Activated gamma-delta T cell treated with Interleukin-2 at 50 U/mL for 16 hours (primary cell): ENCODE data around the gene ZNF628.
"Not testable (repeated sequence)": the region's sequence is repeated elsewhere in the genome, so short reads cannot be mapped to it uniquely, and the experiment has no call there.

Source experiments
- DNase-seq: peaks from one replicate; pipeline ENCODE4 v3.0.0-alpha.2; 2020

The ZNF628 gene

DNA sequence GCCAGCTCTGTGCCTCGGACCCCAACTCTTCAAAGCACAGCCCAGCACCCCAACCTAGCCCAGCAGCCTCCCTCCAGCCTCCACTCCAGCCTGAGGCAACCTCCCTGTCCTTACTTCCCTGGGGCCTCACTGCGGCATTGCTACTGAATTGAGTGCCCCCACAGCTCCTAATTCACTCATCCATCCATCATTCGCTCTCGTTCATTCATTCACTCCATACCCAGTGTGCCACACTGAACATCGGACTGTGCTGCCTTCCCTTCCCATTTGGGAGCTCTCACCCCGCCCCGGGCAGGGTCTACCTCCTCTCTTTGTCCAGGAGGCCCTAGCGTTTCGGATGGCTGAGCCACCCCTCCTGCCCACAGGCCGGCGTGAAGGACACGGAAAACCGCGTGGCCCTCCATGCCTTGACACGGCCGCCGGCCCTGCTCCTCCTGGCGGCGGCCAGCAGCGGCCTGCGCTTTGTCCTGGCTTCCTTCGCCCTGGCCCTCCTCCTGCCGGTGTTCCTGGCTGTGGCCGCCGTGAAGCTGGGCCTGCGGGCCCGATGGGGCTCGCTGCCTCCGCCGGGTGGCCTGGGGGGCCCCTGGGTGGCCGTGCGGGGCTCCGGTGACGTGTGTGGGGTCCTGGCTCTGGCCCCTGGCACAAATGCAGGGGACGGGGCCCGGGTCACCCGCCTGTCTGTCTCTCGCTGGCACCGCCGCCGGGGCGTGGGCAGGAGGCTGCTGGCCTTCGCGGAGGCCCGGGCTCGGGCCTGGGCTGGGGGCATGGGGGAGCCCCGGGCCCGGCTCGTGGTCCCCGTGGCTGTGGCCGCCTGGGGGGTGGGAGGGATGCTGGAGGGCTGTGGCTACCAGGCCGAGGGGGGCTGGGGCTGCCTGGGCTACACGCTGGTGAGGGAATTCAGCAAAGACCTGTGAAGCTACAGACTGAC, 9.9 kb downstream of the ZNF628 start:
- no peak for DNase-seq

DNA sequence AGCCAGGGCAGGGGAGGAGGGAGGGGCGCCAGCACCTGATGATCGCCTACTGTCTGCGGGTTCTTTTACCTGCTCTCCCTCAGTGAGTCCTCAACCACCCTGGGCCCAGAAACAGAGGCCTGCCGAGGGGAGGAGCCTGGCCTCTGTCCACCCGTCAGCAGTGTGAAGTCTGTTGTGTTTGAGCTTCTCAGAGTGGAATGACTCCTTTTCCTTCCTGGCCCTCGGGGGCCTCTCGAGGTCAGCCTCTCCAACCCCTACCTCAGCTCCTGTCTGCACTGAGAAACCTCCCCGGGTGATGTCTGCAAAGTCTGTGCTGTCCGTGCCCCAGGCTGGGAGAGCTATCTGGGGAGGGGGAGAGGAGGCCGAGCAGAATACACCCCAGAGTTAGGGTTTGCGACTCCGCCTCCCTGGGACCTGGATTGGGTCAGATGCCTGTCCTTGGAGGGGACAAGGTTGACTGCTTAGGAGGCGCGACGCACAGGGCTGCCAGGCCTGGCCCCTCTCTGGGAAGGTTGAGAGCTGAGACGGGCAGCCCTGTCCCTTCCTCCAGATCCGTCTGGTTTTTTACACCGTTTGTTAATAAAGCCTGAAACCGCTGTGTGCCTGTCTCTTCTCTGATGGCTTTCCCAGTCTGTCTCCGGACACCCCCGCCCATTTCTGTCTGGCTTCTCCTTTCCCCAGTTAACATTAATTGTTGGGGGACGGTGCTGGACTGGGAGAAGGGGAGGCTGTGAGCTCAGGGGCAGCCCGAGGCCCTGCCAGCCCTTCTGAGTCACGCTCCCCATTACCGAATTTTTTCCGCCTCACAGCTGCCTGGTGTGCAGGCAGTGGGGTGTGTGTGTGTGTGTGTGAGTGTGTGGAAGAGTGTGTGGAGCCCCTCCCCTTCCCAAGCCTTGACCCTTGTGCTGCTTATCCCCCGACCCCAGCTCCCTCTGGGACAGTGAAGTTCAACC, 10.8 kb downstream of the ZNF628 start:
- no peak for DNase-seq

DNA sequence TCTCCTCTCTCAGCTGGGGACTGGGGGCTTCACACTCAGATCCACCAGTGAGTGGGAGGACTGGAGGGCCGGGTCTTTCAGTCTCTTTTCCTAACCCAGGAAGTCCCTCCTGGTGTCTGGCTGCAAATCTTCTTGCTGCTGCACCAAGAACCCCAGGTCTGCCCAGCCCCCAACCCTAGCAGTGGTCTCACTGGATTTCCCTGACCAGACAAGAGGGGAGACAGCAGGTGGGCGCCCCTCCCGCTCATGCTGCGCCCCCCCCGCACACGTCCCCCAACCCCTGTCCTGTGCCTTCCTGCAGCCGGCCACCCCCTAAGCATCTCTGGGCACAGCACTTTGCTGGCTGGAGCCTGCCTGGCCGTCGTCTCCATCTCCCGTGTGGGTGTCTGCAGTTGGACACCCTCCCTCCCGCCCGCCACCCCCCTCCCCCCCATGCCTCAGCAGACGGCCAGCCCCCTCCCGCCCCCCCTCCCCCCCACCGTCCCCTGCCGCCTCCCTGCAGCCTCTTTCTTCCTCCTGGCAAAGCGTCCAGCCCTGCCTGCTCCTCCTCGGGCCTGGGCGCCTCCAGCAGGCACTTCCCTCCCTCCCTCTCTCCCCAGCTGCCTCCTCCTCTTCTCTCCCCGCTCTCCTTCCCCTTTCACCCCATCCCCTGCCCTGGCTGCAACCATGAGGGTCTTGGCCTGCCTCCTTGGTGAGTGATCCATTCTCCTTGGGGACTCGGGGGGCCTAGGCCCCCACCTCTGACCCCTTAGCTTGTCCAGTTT, 11.7 kb downstream of the ZNF628 start, which contains the start of gene SSC5D:
SSC5D (plus strand) TSS at position 513 of the 764 bp plus-strand sequence; CDS start at position 667, 154 bp downstream.
- no peak for DNase-seq

DNA sequence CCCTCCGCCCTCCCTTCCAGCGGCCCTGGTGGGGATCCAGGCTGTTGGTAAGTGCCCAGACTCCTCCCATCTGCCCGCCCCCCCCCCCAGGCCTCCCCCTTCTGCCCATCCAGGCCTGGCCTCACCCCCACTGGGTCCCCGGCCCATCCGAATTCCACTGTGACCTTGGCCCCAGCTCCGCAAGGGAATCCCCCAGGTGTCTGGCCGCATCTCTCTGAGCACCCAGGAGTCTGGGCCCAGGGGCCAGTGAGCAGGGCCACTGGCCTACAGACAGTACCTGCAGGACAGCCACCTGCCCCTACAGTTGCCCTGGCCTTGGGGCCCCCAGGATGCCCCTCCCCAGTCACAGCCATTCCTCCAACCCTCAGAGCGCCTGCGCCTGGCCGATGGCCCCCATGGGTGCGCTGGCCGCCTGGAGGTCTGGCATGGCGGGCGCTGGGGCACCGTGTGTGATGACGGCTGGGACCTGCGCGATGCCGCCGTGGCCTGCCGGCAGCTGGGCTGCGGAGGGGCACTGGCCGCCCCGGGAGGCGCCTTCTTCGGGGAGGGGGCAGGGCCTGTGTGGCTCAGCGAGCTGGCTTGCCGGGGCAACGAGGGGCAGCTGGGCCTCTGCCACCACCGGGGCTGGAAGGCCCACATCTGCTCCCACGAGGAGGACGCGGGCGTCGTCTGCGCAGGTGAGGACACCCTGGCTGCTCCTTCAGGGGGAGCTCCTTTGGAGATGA, 12.7 kb downstream of the ZNF628 start:
- DNase-seq: no peak

DNA sequence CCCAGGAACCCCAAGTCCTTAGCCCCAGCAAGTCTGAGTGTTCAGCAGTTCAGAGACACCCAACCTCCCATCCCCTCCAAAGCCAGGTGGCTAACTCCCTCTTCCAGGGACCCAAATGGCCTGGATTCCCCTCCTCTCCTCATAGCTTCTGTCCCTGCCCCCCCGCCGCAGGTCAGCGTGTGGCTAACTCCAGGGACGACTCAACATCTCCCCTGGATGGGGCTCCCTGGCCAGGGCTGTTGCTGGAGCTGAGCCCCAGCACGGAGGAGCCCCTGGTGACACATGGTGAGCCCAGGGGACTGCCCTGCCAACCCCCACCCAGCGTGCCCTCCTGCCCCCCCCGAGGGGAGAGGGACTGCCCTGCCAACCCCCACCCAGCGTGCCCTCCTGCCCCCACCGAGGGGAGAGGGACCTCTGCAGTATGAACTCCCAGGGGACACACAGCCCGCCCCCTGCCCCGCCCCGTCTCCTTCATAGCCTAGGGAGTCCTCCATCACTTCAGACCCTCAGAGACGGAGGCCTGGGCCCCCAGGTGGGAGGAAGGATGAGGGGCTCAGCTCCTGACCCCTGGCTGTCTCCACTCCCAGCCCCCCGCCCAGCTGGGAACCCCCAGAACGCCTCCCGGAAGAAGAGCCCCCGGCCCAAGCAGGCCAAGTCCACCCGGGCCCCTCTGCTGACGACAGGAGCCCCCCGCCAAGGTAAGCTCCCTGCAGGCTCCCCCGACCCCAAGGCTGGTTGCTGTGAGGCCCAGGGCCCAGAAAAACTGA, 13.5 kb downstream of the ZNF628 start:
- DNase-seq: no peak

DNA sequence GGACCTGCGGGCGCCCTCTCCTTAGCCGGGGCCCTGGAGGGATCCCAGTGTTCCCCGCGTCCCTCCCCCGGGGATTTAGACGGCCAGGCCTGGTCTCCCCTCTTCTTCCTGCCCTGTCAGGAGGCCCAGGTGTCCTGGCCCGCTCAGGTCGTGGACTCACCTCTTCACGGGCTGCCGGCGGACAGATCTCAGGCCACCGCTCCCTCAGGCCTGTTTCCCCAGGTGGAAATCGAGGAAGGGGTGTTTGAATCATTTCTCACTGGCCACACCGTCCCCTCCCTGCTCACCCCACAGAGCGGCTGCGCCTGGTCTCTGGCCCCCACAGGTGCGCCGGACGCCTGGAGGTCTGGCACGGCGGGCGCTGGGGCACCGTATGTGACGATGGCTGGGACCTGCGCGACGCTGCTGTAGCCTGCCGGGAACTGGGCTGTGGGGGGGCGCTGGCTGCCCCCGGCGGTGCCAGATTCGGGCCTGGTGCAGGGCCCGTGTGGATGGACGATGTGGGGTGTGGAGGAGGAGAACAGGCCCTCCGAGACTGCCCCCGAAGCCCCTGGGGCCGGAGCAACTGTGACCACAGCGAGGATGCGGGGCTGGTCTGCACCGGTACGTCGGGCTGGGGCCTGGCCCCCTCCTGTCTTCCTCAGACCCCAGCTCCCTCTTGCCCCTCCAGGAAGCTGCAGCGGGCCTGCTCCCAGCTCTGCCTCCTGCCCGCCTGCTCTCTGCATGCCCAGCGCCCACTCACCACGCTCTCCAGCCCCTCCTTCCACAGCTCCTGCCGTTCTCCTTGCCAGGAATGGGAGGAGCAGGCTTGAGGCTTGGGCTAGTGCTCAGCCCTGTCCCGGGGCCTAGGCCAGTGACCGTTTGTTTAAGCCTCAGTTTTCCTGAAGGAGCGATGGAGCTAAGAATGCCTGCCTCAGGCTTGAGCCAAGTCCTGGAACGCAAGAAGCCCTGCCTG, 14.3 kb downstream of the ZNF628 start:
- no peak for DNase-seq

DNA sequence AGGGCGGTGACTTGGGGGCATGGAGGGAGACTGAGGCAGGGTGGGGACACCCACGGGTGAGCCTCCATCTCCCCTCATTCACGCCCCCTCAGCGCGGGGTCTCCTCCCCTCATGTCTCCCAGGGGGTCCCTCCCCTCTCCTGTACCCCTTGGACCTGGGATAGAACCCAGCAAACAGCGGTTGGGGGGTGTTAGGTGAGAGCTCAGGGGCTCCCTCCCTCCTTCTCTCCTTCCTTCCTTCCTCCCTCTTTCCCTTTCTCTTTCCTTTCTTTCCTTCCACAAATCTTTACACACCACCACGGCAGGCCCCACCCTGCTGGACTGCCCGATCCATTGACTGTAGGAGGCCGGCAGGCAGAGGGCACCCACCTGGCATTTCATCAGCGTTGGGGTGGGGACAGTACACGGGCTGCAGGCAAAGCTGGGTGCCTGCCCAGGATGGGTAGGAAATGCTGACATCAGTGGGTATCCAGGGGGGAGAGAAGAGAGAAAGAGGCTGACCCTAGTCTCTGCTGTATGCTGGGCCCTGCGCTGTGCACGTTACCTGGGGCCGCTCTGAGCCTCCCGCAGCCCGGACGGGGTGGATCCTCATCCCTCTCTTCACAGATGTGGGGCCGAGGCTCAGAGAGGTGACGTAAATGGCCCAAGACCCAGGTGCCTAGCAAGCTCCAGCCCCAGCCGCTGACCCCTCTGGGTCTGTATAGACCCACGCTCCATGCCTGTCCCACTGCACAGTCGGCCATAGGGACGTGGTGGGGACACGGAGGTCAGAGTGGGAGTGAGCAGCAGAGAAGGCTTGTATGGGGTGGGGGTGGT, 15.3 kb downstream of the ZNF628 start:
- no peak for DNase-seq

DNA sequence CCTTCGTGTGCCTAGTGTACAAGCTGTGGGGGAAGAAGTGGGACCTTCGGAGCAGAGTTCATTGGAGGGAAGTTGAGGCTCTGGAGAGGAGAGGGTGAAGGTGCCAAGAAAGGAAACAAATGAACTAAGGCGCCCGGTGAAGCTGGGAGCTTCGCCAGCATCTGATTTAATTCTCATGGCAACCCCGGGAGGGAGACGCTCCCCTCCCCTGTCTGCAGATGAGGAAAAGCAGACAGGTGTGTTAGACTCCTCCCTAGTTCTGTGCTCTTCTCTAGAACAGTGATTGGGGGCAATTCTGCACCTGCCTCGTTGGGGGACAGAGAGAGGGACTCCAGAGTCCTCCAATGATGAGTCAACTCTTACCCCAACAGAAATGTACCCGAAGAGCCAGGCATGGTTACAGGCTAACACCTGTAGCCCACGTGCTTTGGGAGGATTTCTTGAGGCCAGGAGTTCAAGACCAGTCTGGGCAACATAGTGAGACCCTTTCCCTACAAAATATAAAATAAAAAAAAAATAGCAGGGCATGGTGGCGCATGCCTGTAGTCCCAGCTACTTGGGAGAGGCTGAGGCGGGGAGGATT, 16.0 kb downstream of the ZNF628 start:
- no peak for DNase-seq

DNA sequence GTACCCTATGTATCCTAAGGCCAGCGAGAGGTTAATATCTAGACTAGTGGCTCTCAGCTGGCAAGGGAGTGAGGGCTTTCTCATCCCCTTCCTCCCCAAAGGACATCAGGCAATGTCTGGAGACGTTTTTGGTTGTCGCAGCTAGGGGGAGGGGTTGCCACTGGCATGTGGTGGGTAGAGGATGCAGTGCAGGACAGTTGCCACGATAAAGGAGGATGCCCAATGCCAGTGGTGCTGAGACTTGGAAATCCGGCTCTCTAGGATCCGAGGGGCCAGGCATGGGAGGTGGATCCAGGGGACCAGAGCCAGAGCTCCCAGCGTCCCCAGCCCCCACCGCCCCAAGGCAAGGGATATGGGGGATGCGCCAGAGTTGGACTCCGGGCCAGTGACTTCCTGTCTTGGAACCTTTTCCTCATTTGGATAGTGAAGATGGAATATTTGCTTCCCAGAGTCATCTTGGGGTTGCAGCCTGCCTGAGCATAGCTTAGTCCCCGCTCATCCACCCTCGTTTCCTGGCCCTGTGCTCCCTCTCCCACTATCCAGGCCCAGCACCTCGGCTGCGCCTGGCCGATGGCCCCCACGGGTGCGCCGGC, 16.7 kb downstream of the ZNF628 start:
- DNase-seq: no peak

DNA sequence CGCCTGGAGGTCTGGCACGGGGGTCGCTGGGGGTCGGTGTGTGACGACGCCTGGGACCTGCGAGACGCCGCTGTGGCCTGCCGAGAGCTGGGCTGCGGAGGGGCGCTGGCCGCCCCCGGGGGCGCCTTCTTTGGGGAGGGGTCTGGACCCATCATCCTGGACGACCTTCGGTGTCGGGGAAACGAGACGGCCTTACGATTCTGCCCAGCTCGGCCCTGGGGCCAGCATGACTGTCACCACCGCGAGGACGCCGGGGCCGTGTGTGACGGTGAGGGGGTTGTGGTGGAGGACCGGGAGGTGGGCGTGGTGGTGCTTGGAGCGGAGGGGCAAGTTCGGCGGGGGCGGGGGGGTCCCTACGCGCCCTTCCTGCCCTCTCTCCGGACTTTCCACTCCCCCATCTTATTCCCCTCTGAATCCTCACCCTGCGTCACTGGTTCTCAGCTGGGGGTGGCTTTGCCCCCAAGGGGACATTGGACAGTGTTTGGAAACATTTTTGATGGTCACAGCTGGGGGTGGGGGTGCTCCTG, 17.3 kb downstream of the ZNF628 start:
- no peak for DNase-seq

DNA sequence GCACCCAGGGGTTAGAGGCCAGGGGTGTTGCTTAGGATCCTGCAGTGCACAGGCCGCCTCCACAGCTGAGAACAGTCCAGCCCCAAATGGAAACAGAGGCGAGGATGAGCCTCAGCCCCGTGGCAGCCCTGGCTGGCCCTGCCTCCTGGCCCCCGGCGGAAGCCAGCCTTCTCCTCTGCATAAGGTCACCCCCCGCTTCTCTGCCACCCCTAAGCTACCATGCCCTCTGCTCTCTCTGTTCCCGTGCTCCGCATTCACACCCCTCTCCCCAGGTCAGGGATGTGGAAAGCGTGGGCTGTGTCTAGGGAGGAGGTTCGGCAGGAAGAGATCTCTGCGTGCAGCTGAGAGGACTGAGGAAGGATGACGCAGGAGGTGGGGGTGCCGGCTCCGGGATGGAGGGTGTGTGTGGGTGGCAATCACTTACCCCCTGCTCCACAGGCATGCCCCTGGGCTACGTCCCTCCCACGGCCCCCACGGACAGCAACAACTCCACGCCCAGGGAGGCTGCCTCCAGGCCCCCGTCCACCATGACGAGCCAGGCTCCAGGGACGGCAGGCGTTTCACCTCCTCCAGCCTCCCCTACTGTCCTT, 17.9 kb downstream of the ZNF628 start:
- DNase-seq: no peak

DNA sequence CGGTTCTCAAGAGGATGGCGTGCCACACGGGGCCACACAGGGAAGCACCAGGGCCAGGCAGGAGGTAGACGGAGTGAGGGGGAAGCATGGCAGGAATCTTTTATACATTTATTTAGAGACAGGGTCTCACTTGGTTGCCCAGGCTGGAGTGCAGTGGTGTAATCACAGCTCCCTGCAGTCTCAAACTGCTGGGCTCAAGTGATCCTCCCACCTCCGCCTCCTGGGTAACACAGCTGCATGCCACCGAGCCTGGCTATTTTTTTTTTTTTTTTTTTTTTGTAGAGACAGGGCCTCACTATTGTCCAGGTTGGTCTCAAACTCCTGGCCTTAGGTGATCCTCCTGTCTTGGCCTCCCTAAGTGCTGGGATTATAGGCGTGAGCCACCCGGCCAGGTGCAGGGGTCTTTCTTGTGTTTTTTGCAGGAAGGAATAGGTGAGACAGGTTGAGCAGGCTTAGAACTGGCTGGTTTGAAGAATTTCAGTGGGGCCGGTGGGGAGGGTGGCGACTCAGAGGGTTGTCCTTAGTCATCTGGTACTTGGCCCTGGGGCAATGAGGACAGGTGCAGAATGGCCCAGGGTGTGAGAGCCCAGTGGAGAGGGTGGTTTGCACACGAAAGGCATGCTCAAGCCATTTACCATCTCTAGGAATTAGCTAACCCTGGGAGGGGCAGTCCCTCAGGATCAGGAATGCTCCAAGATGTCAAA, 19.4 kb downstream of the ZNF628 start:
- no peak for DNase-seq

DNA sequence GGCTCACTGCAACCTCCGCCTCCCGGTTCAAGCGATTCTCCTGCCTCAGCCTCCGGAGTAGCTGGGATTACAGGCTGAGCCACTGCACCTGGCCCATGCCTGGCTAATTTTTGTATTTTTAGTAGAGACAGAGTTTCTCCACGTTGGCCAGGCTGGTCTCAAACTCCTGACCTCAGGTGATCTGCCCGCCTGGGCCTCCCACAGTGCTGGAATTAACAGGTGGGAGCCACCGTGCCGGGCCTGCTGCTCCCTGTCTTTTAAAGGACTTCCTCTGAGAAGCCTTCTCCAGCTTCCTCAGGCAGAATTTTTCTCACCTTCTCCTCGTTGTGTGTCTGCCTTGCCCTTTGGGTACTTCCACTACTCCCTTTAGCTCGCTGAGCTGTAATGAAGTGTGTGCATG, 20.4 kb downstream of the ZNF628 start:
- DNase-seq: not testable (repeated sequence)

DNA sequence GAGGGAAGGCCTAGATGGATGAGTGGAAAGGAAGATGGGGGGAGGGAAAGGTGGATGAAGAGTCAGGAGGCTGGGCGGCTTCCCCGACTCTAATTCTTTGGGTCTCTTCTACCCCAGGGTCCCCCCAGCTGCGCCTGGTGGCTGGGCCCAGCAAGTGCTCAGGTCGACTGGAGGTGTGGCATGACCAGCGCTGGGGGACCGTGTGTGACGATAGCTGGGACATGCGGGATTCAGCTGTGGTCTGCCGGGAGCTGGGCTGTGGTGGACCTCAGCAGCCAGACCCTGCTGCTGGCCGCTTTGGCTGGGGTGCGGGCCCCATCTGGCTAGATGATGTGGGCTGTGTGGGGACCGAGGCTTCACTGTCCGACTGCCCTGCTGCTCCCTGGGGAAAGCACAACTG, 21.3 kb downstream of the ZNF628 start:
- no peak for DNase-seq

DNA sequence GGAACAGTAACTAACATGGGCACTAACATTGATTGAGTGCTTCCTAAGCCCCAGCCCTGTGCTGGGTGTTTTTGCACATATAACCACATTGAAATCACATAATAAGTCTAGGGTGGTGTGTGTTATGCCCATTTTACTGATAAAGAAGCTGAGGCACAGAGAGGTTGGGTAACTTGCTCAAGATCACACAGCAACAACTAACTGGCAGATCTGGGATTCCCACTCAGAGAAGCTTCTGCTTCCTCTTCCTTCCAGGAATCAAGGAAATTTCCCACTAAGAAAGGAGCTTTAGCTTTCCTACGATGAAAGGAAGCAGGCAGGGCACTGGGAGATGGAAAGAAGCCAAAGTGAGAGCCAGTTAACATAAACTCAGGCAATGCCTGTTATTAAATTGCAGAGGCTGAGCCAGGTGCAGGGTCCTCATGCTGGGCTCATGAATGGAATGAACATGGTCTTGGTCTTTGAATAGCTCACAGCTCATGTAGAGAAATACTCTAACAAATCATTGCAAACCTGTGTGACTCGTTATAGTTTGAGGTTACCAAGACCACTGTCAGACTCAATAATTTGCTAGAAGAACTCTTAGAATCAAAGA, 21.9 kb downstream of the ZNF628 start:
- DNase-seq: no peak

DNA sequence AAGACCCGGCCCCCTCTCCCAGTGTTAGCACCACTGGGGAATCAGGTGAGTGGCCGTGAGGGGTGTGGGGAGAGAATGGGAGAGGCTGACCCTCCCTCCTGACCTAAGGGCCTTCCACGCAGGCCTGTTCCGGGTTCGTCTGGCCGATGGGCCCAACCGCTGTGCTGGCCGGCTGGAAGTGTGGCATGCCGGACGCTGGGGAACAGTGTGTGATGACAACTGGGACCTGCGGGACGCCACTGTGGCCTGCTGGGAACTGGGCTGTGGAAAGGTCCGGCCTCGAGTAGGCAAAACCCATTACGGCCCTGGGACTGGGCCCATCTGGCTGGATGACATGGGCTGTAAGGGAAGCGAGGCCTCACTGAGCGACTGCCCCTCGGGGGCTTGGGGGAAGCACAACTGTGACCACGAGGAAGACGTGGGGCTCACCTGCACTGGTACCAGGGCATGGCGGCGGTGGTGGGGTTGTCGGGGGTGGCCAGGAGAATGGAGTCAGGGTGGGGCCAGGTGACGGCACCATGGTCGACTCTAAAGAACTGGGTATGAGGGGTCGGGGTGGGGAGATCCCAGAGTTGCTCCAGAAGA, 24.0 kb downstream of the ZNF628 start:
- no peak for DNase-seq
